K562 (cell line): ENCODE data around the gene E2F2. TPM values are rescaled to one million over a fixed set of nuclear protein-coding genes. Genes with fewer than 3 reads are reported as not detected.

ENCODE experiments used
- BMI1 ChIP-seq: fragments of 150-350 bp; IDR thresholded peaks from 2 replicates; pipeline ENCODE4 v1.6.1; 2014; ENCODE audit warnings: low read length
- BRCA1 ChIP-seq, 2 experiments: fragments of 450-650 bp in 1 of 2; sonication (generic) in 1 of 2; formaldehyde crosslinking in 1 of 2; IDR thresholded peaks; 2 replicates each; pipeline versions ENCODE4 v1.5.0 to v1.6.1; 2017 to 2020; ENCODE audit warnings: mild to moderate bottlenecking in 1 of 2, missing genetic modification reagents in 1 of 2
- BRD9 ChIP-seq: fragments of 450-650 bp; IDR thresholded peaks from 2 replicates; pipeline ENCODE4 v1.6.1; 2018; ENCODE audit warnings: low read depth; ENCODE audit not compliant: partially characterized antibody
- KDM5B ChIP-seq: fragments of 200-600 bp; sonication (generic); IDR thresholded peaks from 2 replicates; pipeline ENCODE4 v1.6.1; 2012; ENCODE audit warnings: low read depth, mild to moderate bottlenecking, moderate library complexity, low read length, control low read depth, inconsistent platforms; ENCODE audit not compliant: insufficient replicate concordance
- MAFG ChIP-seq: fragments of 450-650 bp; conservative IDR thresholded peaks from 2 replicates; pipeline ENCODE4 v1.6.1; 2016; ENCODE audit warnings: missing genetic modification characterization, missing compliant biosample characterization
- MTA1 ChIP-seq: fragments of 450-650 bp; IDR thresholded peaks from 2 replicates; pipeline ENCODE4 v1.6.1; 2017; ENCODE audit warnings: borderline replicate concordance
- MXI1 ChIP-seq: IDR thresholded peaks from 2 replicates; pipeline ENCODE4 v1.6.1; 2011; ENCODE audit warnings: low read depth, mild to moderate bottlenecking, improper control_type of control experiment, low read length
- MYNN ChIP-seq, 2 experiments: sonication (generic); formaldehyde crosslinking in 1 of 2; IDR thresholded peaks; 2 replicates each; pipeline versions ENCODE4 v1.5.0 to v1.6.1; 2016 to 2020; ENCODE audit warnings: antibody characterized with exemption in 1 of 2, missing genetic modification reagents in 1 of 2
- NCOA6 ChIP-seq: fragments of 450-650 bp; IDR thresholded peaks from 2 replicates; pipeline ENCODE4 v1.6.1; 2017; ENCODE audit warnings: mild to moderate bottlenecking
- SLC30A9 ChIP-seq: fragments of 250-450 bp; sonication (Bioruptor Pico); IDR thresholded peaks from 2 replicates; pipeline ENCODE4 v1.8.0; 2022; ENCODE audit warnings: mild to moderate bottlenecking, moderate library complexity
- SMARCB1 ChIP-seq: IDR thresholded peaks from 2 replicates; pipeline ENCODE4 v1.6.1; 2011; ENCODE audit warnings: improper control_type of control experiment, low read depth; ENCODE audit not compliant: insufficient read length
- TAL1 ChIP-seq: fragments of 450-650 bp; IDR thresholded peaks from 2 replicates; pipeline ENCODE4 v1.6.1; 2016; ENCODE audit warnings: mild to moderate bottlenecking
- U2AF2 ChIP-seq: fragments of 200-400 bp; formaldehyde crosslinking; optimal IDR thresholded peaks from 2 replicates; pipeline ENCODE3; 2017; ENCODE audit warnings: low read depth, mild to moderate bottlenecking, low read length
- ZC3H11A ChIP-seq: IDR thresholded peaks from 2 replicates; pipeline ENCODE4 v1.6.1; 2012; ENCODE audit warnings: low read depth, low read length, improper control_type of control experiment
- ZFP30 ChIP-seq: fragments of 250-450 bp; sonication (Bioruptor Pico); IDR thresholded peaks from 2 replicates; pipeline ENCODE4 v1.8.0; 2022; ENCODE audit warnings: moderate library complexity, mild to moderate bottlenecking, inconsistent platforms, borderline replicate concordance
- ZNF75A ChIP-seq: fragments of 450-650 bp; formaldehyde crosslinking; IDR thresholded peaks from 2 replicates; pipeline ENCODE4 v1.4.0; 2020; ENCODE audit warnings: mild to moderate bottlenecking
- polyA plus RNA-seq, 8 experiments: library from polyadenylated mRNA; depleted of rRNA in 4 of 8; stranded (reverse) in 5 of 8; unstranded in 3 of 8; fragments of >200 nt; fragmentation: Nextera tagmentation in 2 of 8; fragmentation: Illumina TruSeq in 1 of 8; extraction: Ambion mirVana in 2 of 8; extraction: Trizol in 1 of 8; gene quantifications; 2 replicates each; pipeline versions ENCODE4 v1.2.1 to v1.2.3, GENCODE V29; 2011 to 2014; ENCODE audit warnings: inconsistent platforms in 1 of 8, missing spikeins in 1 of 8
- total RNA-seq, 7 experiments: library from RNA; depleted of rRNA in 6 of 7; stranded (reverse); fragments of >200 nt in 6 of 7; fragmentation: Illumina TruSeq in 2 of 7; extraction: Trizol in 2 of 7; gene quantifications; 2 replicates each; pipeline versions ENCODE4 v1.2.1 to v1.2.3, GENCODE V29; 2011 to 2021; ENCODE audit warnings: low replicate concordance in 1 of 7
- TF ChIP-seq, protein P1 (sequence below), 2 experiments: fragments of 450-650 bp in 1 of 2; sonication (generic) in 1 of 2; formaldehyde crosslinking in 1 of 2; IDR thresholded peaks in 1 of 2; conservative IDR thresholded peaks in 1 of 2; 2 replicates each; pipeline versions ENCODE4 v1.6.1 to v1.8.1; 2016 to 2023; ENCODE audit warnings: mild to moderate bottlenecking in 2 of 2, moderate library complexity in 2 of 2, inconsistent platforms in 1 of 2, missing genetic modification reagents in 1 of 2
- TF ChIP-seq, protein P2 (sequence below): sonication (generic); formaldehyde crosslinking; IDR thresholded peaks from 2 replicates; pipeline ENCODE4 v1.8.1; 2023; ENCODE audit warnings: mild to moderate bottlenecking, missing genetic modification reagents
- TF ChIP-seq, protein P3 (sequence below): fragments of 450-650 bp; IDR thresholded peaks from 2 replicates; pipeline ENCODE4 v1.6.1; 2016
- TF ChIP-seq, protein P4 (sequence below): fragments of 250-450 bp; sonication (Bioruptor Pico); IDR thresholded peaks from 2 replicates; pipeline ENCODE4 v1.5.0; 2021; ENCODE audit warnings: mild to moderate bottlenecking, moderate library complexity

E2F2 gene
- total and polyA plus RNA-seq, 9 of the 15 experiments (the other 6 are each of a cell fraction or from before 2014, with no cell fraction given) = 3.1 to 25.3 (median 11.4) TPM

DNA sequence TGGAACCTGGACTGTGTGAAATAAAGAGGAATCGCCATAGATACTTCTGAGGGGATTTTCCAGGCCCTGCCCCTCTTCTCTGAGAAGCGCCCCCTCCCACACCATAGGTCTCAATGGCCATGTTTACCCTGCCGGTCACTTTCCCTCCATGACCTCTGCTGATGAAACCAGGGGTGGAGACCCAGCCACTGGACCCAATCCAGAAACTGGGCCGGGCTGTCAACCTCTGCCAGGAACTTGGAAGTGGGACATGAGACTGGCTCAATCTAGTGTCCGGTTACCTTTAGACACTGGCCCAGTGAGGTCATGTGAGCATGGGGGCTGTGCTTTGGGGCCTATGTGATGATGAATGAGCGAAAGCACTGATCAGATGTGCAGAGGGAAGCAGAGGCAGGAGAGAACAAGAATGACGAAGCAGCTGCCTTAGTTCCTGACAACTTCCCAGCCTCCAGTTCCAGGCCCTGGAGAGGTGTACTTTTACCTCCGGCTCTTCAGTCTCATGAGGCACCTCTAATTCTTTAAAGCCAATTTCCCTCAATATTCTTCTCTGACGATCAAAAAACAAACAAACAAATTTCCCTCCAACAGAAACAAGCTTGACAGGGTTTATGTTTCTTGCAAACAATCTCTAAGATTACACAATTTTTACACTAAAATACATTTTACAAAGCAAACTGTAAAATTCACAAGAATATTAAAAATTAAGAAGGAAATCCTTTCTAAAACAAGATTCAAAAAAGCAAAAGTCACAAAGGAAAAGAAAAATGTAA, 52.0 kb downstream of the E2F2 start (continued):
- TF ChIP-seq, protein P1, sequence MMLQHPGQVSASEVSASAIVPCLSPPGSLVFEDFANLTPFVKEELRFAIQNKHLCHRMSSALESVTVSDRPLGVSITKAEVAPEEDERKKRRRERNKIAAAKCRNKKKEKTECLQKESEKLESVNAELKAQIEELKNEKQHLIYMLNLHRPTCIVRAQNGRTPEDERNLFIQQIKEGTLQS (IDR thresholded peaks at IDR 0.05) = peak; percentile 95
- TF ChIP-seq, protein P1 (CRISPR knock-in tag; conservative IDR thresholded peaks at IDR 0.05) = 0 out of 2 replicates have a peak, but pooled peaks have one; percentile 46
- TF ChIP-seq, protein P2, sequence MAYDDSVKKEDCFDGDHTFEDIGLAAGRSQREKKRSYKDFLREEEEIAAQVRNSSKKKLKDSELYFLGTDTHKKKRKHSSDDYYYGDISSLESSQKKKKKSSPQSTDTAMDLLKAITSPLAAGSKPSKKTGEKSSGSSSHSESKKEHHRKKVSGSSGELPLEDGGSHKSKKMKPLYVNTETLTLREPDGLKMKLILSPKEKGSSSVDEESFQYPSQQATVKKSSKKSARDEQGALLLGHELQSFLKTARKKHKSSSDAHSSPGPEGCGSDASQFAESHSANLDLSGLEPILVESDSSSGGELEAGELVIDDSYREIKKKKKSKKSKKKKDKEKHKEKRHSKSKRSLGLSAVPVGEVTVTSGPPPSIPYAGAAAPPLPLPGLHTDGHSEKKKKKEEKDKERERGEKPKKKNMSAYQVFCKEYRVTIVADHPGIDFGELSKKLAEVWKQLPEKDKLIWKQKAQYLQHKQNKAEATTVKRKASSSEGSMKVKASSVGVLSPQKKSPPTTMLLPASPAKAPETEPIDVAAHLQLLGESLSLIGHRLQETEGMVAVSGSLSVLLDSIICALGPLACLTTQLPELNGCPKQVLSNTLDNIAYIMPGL (CRISPR knock-in tag) = no peak
- TF ChIP-seq ZNF75A = peak; percentile 63; the same call in 1 of the 2 replicates
- TF ChIP-seq, protein P3, sequence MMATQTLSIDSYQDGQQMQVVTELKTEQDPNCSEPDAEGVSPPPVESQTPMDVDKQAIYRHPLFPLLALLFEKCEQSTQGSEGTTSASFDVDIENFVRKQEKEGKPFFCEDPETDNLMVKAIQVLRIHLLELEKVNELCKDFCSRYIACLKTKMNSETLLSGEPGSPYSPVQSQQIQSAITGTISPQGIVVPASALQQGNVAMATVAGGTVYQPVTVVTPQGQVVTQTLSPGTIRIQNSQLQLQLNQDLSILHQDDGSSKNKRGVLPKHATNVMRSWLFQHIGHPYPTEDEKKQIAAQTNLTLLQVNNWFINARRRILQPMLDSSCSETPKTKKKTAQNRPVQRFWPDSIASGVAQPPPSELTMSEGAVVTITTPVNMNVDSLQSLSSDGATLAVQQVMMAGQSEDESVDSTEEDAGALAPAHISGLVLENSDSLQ = peak; percentile 95
- TF ChIP-seq NCOA6 = no peak
- TF ChIP-seq ZC3H11A = no peak; the same call in 1 of the 2 replicates
- TF ChIP-seq ZFP30 (CRISPR knock-in tag) = no peak
- peak; percentile 74 for TF ChIP-seq MAFG
- 0 out of 2 replicates have a peak, but pooled peaks have one; percentile 28 for TF ChIP-seq MTA1
- TF ChIP-seq U2AF2 = no peak
- TF ChIP-seq MXI1 = no peak
- no peak for TF ChIP-seq SMARCB1
- peak; percentile 36 for TF ChIP-seq BRD9
- no peak for TF ChIP-seq BRCA1 (IDR thresholded peaks at IDR 0.05)
- TF ChIP-seq BRCA1 (CRISPR knock-in tag; IDR thresholded peaks at IDR 0.05) = no peak
- no peak for TF ChIP-seq BMI1
- no peak for TF ChIP-seq TAL1
- TF ChIP-seq MYNN (IDR thresholded peaks at IDR 0.05) = no peak; the same call in 1 of the 2 replicates
- TF ChIP-seq MYNN (CRISPR knock-in tag; IDR thresholded peaks at IDR 0.05) = no peak
- TF ChIP-seq, protein P4, sequence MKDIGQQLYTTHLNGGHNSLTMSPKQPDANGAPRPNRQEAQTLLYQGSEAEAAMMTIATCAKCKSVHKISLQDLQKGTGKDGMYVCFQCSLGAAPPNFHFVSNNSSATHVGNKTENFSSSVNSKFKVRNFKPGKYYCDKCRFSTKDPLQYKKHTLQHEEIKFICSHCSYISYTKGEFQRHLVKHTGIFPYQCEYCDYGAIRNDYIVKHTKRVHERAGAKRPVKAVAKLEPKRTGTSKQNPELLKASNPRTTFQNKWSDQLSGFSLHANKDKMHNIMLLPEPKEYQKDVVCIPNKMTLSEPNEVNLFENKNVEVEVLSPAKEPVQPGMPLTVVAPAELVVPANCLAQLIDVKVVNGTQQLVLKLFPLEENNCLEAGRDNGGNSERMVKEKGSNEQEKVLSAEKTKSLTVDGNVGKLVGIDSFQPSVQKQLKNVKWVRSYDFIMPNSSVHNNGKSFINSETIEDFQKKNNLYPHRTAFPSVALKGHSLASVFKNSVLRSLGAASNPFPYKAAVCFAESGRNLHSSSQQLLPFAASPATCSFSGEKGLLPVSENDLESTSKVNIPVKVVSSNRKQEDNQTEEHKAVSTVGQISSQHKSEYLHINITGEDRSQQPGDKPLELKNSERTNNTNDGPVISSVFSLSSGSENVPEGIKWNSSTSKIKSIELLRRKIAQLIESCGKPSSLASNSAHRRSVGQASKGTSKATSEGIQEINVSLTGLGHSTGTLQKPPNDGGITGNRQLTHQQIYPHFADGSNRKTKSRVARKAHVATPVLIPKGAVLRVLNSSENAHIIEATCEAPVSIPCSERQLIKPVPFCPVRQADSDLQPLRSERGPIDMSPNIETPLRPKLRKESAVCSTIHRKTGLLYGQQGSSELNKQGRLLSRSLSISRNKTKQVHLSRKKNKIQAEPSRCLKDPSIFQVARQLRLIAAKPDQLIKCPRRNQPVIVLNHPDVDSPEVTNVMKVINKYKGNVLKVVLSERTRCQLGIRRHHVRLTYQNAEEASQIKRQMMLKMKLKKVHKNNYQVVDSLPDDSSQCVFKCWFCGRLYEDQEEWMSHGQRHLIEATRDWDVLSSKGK (CRISPR knock-in tag) = no peak
- peak; percentile 77 for TF ChIP-seq KDM5B
- no peak for TF ChIP-seq SLC30A9
